ENCODE measurements around the gene RMRP.

The RMRP gene

GRCh38 chr9:35652829-35653209, 5.0 kb downstream of the RMRP start:
- no peak for DNase-seq (ENCODE audit: extremely low spot score)
- POLR2A ChIA-PET, result no interaction called here
- no peak for TF ChIP-seq ARNT (IDR thresholded peaks at IDR 0.05)
- TF ChIP-seq ELF4 (IDR thresholded peaks at IDR 0.05), result no peak
- TF ChIP-seq ZNF384 (IDR thresholded peaks at IDR 0.05), result no peak
- no peak for TF ChIP-seq FOXA1 (IDR thresholded peaks at IDR 0.05)
- no peak for TF ChIP-seq HDGF (IDR thresholded peaks at IDR 0.05; ENCODE audit: borderline replicate concordance)
- TF ChIP-seq LEF1 (IDR thresholded peaks at IDR 0.05; ENCODE audit: borderline replicate concordance), result no peak
- TF ChIP-seq CTBP1 (IDR thresholded peaks at IDR 0.05; ENCODE audit: borderline replicate concordance), result no peak
- no peak for TF ChIP-seq L3MBTL2 (conservative IDR thresholded peaks at IDR 0.05)
- TF ChIP-seq FOXM1 (IDR thresholded peaks at IDR 0.05; ENCODE audit: borderline replicate concordance), result no peak
- no peak for TF ChIP-seq PKNOX1 (IDR thresholded peaks at IDR 0.05)
- TF ChIP-seq FOXK2 (IDR thresholded peaks at IDR 0.05), result no peak
- CTCF ChIA-PET, result no interaction called here

GRCh38 chr9:35651956-35652828, 5.6 kb downstream of the RMRP start:
- TF ChIP-seq L3MBTL2 (conservative IDR thresholded peaks at IDR 0.05), result no peak
- TF ChIP-seq FOXA1 (IDR thresholded peaks at IDR 0.05), result no peak
- TF ChIP-seq PKNOX1 (IDR thresholded peaks at IDR 0.05), result no peak
- TF ChIP-seq BHLHE40 (IDR thresholded peaks at IDR 0.05; ENCODE audit: borderline replicate concordance), result no peak
- no peak for TF ChIP-seq HDGF (IDR thresholded peaks at IDR 0.05; ENCODE audit: borderline replicate concordance)
- ChIA-PET CTCF (no interaction called here), POLR2A (no interaction called here)
- DNase-seq (ENCODE audit: extremely low spot score), result no peak

GRCh38 chr9:35650341-35651158, 7.3 kb downstream of the RMRP start, which contains the start of gene SIT1:
Gene SIT1, minus strand, starts transcription at chr9:35650931. Its CDS starts 78 bp downstream, at chr9:35650853.
- DNase-seq (ENCODE audit: extremely low spot score), result no peak
- TF ChIP-seq NFRKB (IDR thresholded peaks at IDR 0.05), result no peak
- TF ChIP-seq ZNF384 (IDR thresholded peaks at IDR 0.05), result no peak
- no peak for TF ChIP-seq CTBP1 (IDR thresholded peaks at IDR 0.05; ENCODE audit: borderline replicate concordance)
- TF ChIP-seq FOXK2 (IDR thresholded peaks at IDR 0.05), result no peak
- no peak for TF ChIP-seq ARNT (IDR thresholded peaks at IDR 0.05)
- TF ChIP-seq FOXA1 (IDR thresholded peaks at IDR 0.05), result no peak
- no peak for TF ChIP-seq BHLHE40 (IDR thresholded peaks at IDR 0.05; ENCODE audit: borderline replicate concordance)
- no peak for TF ChIP-seq LEF1 (IDR thresholded peaks at IDR 0.05; ENCODE audit: borderline replicate concordance)
- TF ChIP-seq TARDBP (IDR thresholded peaks at IDR 0.05), result no peak
- no peak for TF ChIP-seq SP1 (IDR thresholded peaks at IDR 0.05)
- no peak for TF ChIP-seq FOXM1 (IDR thresholded peaks at IDR 0.05; ENCODE audit: borderline replicate concordance)
- TF ChIP-seq HDGF (IDR thresholded peaks at IDR 0.05; ENCODE audit: borderline replicate concordance), result no peak
- TF ChIP-seq ELF4 (IDR thresholded peaks at IDR 0.05), result no peak
- no peak for TF ChIP-seq L3MBTL2 (conservative IDR thresholded peaks at IDR 0.05)
- no peak for TF ChIP-seq SUZ12 (IDR thresholded peaks at IDR 0.05)
- no peak for TF ChIP-seq PKNOX1 (IDR thresholded peaks at IDR 0.05)
- ChIA-PET POLR2A (interaction anchor here (0.7 to 5.6 kb wide), 2 partner anchors 7 to 1407 kb away, joined by 3 to 35 read pairs; partner anchors contain the start of genes CCDC107 and RMRP), CTCF (no interaction called here)

- ChIA-PET CTCF (no interaction called here), POLR2A (interaction anchor here (0.9 to 5.6 kb wide), 2 partner anchors 8 to 83 kb away, joined by 3 to 35 read pairs; partner anchors contain the start of genes CCDC107, CREB3, RMRP and TLN1)
- TF ChIP-seq FOXM1 (IDR thresholded peaks at IDR 0.05; ENCODE audit: borderline replicate concordance), result no peak
- DNase-seq (ENCODE audit: extremely low spot score), result no peak
These were observed 8.1 kb downstream of the RMRP start for GRCh38 chr9:35649431-35650340.

- DNase-seq (ENCODE audit: extremely low spot score), result peak; percentile 94
- TF ChIP-seq L3MBTL2 (conservative IDR thresholded peaks at IDR 0.05) (peak; percentile 59), FOXA1 (IDR thresholded peaks at IDR 0.05) (no peak)
- CTCF ChIA-PET, result interaction anchor here (0.7 to 2.5 kb wide), 5 partner anchors 11 to 43 kb away, joined by 3 to 16 read pairs (median 3); partner anchors contain the start of genes ARHGEF39, CCDC107 and RMRP
- POLR2A ChIA-PET, result interaction anchor here (0.9 to 5.6 kb wide), 7 partner anchors 11 to 86 kb away, joined by 3 to 35 read pairs (median 5); partner anchors contain the start of genes ARHGEF39, CCDC107, CREB3 and RMRP
These were observed 11.1 kb downstream of the RMRP start for GRCh38 chr9:35646533-35647265.
